DND-41 (cell line): Measurements from ENCODE around the gene CENPO.
A peak's percentile ranks its signal among the peaks of the same experiment; 100 is the strongest.

Source experiments
- ATAC-seq: fragments of 200-7000 bp; cut with Tn5 transposase; 3 replicates; pipeline ENCODE4 v1.9.1; 2021; ENCODE audit warnings: low read depth; ENCODE audit not compliant: insufficient read depth
- DNase-seq: peaks from one replicate; pipeline ENCODE4 v3.0.0-alpha.2; 2020
- H2AFZ ChIP-seq: 2 replicates; pipeline ENCODE4 v1.6.0; 2012; ENCODE audit warnings: low read depth, low read length
- H3K27ac ChIP-seq: 2 replicates; pipeline ENCODE4 v1.5.1; 2012; ENCODE audit warnings: low read length, inconsistent platforms
- H3K27me3 ChIP-seq: fragments of 200-600 bp; sonication (generic); 2 replicates; pipeline ENCODE4 v1.6.0; 2012; ENCODE audit warnings: low read length, mild to moderate bottlenecking, inconsistent platforms; ENCODE audit not compliant: insufficient read depth, poor library complexity
- H3K36me3 ChIP-seq: 2 replicates; pipeline ENCODE4 v1.5.1; 2012; ENCODE audit warnings: low read length, inconsistent platforms; ENCODE audit not compliant: insufficient read depth
- H3K4me1 ChIP-seq: 2 replicates; pipeline ENCODE4 v1.5.1; 2012; ENCODE audit warnings: mild to moderate bottlenecking, low read length; ENCODE audit not compliant: insufficient read depth
- H3K4me2 ChIP-seq: 2 replicates; pipeline ENCODE4 v1.6.0; 2012; ENCODE audit warnings: mild to moderate bottlenecking, moderate library complexity, low read length, inconsistent platforms; ENCODE audit not compliant: insufficient read depth
- H3K4me3 ChIP-seq, 2 experiments: fragments of 200-600 bp in 1 of 2; shearing (Covaris generic) in 1 of 2; 2 replicates each; pipeline ENCODE4 v1.5.1; 2012 to 2016; ENCODE audit warnings: inconsistent platforms in 2 of 2, low read length in 2 of 2, mild to moderate bottlenecking in 2 of 2, low read depth in 1 of 2, moderate library complexity in 1 of 2
- H3K79me2 ChIP-seq: 2 replicates; pipeline ENCODE4 v1.6.0; 2012; ENCODE audit warnings: low read length, inconsistent platforms; ENCODE audit not compliant: insufficient read depth
- H3K9ac ChIP-seq: 2 replicates; pipeline ENCODE4 v1.6.0; 2012; ENCODE audit warnings: low read depth, mild to moderate bottlenecking, inconsistent platforms, low read length, moderate library complexity
- H3K9me3 ChIP-seq: 2 replicates; pipeline ENCODE4 v1.5.1; 2012; ENCODE audit warnings: low read length, moderate library complexity, mild to moderate bottlenecking, inconsistent platforms; ENCODE audit not compliant: insufficient read depth, severe bottlenecking
- H4K20me1 ChIP-seq: 2 replicates; pipeline ENCODE4 v1.6.0; 2012; ENCODE audit warnings: low read length; ENCODE audit not compliant: insufficient read depth
- CTCF ChIP-seq: IDR thresholded peaks from 2 replicates; pipeline ENCODE4 v1.5.1; 2012; ENCODE audit warnings: borderline replicate concordance, low read length, moderate library complexity, mild to moderate bottlenecking; ENCODE audit not compliant: poor library complexity, severe bottlenecking; ENCODE audit errors: extremely low read depth
- EZH2 ChIP-seq: IDR thresholded peaks from 3 replicates; pipeline ENCODE4 v1.6.1; 2012; ENCODE audit warnings: borderline replicate concordance, low read depth, mild to moderate bottlenecking, moderate library complexity, low read length, inconsistent platforms; ENCODE audit not compliant: severe bottlenecking

CENPO gene

GRCh38 chr2:24824966-24825882 is 32.0 kb downstream of the CENPO start:
- peak; percentile 43 for DNase-seq
- Histone ChIP-seq H3K4me3 (no peak overlapping the region), H3K36me3 (peaks cover 79% of the 10 kb centered on the region), H2AFZ (no peak overlapping the region), H3K9me3 (no peaks in the 10 kb centered on the region), H3K27ac (no peak overlapping the region; the same call in 1 of the 2 replicates), H3K4me1 (no peaks in the 10 kb centered on the region), H3K27me3 (no peaks in the 10 kb centered on the region), H3K4me2 (no peak overlapping the region), H4K20me1 (peaks cover 18% of the 10 kb centered on the region), H3K9ac (no peak overlapping the region), H3K79me2 (peaks cover 4% of the 10 kb centered on the region; the same call in 1 of the 2 replicates)
- no peak for TF ChIP-seq EZH2
- TF ChIP-seq CTCF, result peak; percentile 82
- no peak for ATAC-seq

- TF ChIP-seq EZH2, result no peak
- no peak for TF ChIP-seq CTCF
- Histone ChIP-seq H3K27me3 (no peaks in the 10 kb centered on the region), H3K9me3 (no peaks in the 10 kb centered on the region), H3K4me1 (no peaks in the 10 kb centered on the region), H2AFZ (no peak overlapping the region), H3K36me3 (peaks cover 79% of the 10 kb centered on the region), H3K4me3 (no peak overlapping the region), H3K9ac (no peak overlapping the region), H3K27ac (no peak overlapping the region; the same call in 1 of the 2 replicates), H3K79me2 (peaks cover 4% of the 10 kb centered on the region; the same call in 1 of the 2 replicates), H4K20me1 (peaks cover 17% of the 10 kb centered on the region), H3K4me2 (no peak overlapping the region)
- DNase-seq (no peak), ATAC-seq (no peak)
Measured at GRCh38 chr2:24825883-24826772, 32.9 kb downstream of the CENPO start.

- Histone ChIP-seq H3K79me2 (peaks cover 4% of the 10 kb centered on the region; the same call in 1 of the 2 replicates), H3K36me3 (peaks cover 77% of the 10 kb centered on the region), H4K20me1 (peaks cover 17% of the 10 kb centered on the region), H3K27ac (no peak overlapping the region), H3K9me3 (no peaks in the 10 kb centered on the region), H2AFZ (no peak overlapping the region), H3K4me1 (no peaks in the 10 kb centered on the region), H3K4me2 (no peak overlapping the region), H3K9ac (no peak overlapping the region), H3K27me3 (no peaks in the 10 kb centered on the region), H3K4me3 (no peak overlapping the region)
- no peak for ATAC-seq
- TF ChIP-seq EZH2, result no peak
- no peak for TF ChIP-seq CTCF
- DNase-seq, result no peak
Measured at GRCh38 chr2:24826773-24827145, 33.5 kb downstream of the CENPO start.
